GM18526 (cell line): Measurements from ENCODE around the gene CCBE1.

Experiments used
- POLR2A ChIP-seq: IDR thresholded peaks from 3 replicates; pipeline ENCODE4 v1.6.1; 2011; ENCODE audit not compliant: insufficient read length; ENCODE audit errors: extremely low read depth

CCBE1 gene

GRCh38 chr18:59623456-59624368, 73.5 kb downstream of the CCBE1 start:
- TF ChIP-seq POLR2A: no peak

- no peak for TF ChIP-seq POLR2A
Measured at GRCh38 chr18:59621027-59621426, 76.2 kb downstream of the CCBE1 start.

GRCh38 chr18:59620381-59620780, 76.8 kb downstream of the CCBE1 start:
- no peak for TF ChIP-seq POLR2A

- TF ChIP-seq POLR2A: no peak
Measured at GRCh38 chr18:59619816-59620215, 77.4 kb downstream of the CCBE1 start.

- no peak for TF ChIP-seq POLR2A
Measured at GRCh38 chr18:59617468-59617932, 79.7 kb downstream of the CCBE1 start.

GRCh38 chr18:59616501-59616900, 80.7 kb downstream of the CCBE1 start:
- no peak for TF ChIP-seq POLR2A

- TF ChIP-seq POLR2A: no peak
Measured at GRCh38 chr18:59613903-59614302, 83.3 kb downstream of the CCBE1 start.

- no peak for TF ChIP-seq POLR2A
Measured at GRCh38 chr18:59612381-59612780, 84.8 kb downstream of the CCBE1 start.

- TF ChIP-seq POLR2A: no peak
Measured at GRCh38 chr18:59610546-59611140, 86.6 kb downstream of the CCBE1 start.

GRCh38 chr18:59609654-59610053, 87.6 kb downstream of the CCBE1 start:
- no peak for TF ChIP-seq POLR2A

GRCh38 chr18:59607471-59607870, 89.8 kb downstream of the CCBE1 start:
- no peak for TF ChIP-seq POLR2A

GRCh38 chr18:59607078-59607379, 90.2 kb downstream of the CCBE1 start:
- TF ChIP-seq POLR2A: no peak

GRCh38 chr18:59606193-59607077, 90.8 kb downstream of the CCBE1 start:
- no peak for TF ChIP-seq POLR2A

- TF ChIP-seq POLR2A: no peak
Measured at GRCh38 chr18:59605633-59606192, 91.5 kb downstream of the CCBE1 start.

GRCh38 chr18:59604877-59605276, 92.3 kb downstream of the CCBE1 start:
- TF ChIP-seq POLR2A: no peak
